GM12872 (cell line): ENCODE measurements around the gene SUPT3H.

Experiments used
- CTCF ChIP-seq: IDR thresholded peaks from 3 replicates; pipeline ENCODE4 v1.5.1; 2011; ENCODE audit warnings: low read depth, mild to moderate bottlenecking, low read length, moderate library complexity; ENCODE audit not compliant: insufficient read depth

Gene SUPT3H

GRCh38 chr6:44828780-44829179 is 549.0 kb downstream of the SUPT3H start:
- no peak for TF ChIP-seq CTCF

DNA sequence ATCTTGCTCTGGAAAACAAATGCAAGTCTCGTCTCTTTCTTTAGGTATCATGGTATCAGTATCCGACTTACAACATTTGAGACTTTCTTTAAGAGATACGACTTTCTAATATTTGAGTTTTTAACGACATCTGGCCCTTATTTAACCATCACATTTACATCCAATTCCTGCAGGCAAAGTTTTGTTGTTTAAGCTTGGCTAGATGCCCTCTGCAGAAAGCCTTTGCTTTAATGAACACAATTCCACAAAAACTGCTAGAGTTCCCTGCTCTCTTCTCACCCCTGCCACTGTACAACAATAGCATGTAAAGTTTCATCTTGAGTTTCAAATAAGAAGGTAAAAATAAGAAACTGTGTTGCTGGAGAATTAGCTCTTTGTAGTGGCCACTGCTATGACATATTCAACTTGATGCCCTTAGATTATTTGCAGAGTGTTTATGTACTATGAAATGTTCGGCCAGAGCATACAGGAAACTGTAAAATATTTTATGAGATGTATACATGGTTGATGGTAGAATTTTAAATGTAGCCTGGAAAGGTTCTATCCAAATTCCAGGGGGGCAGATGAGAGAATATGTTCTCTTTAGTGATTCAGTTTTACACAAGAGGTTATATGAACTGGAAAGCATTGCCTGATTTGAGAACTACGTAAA is 551.6 kb downstream of the SUPT3H start:
- no peak for TF ChIP-seq CTCF

DNA sequence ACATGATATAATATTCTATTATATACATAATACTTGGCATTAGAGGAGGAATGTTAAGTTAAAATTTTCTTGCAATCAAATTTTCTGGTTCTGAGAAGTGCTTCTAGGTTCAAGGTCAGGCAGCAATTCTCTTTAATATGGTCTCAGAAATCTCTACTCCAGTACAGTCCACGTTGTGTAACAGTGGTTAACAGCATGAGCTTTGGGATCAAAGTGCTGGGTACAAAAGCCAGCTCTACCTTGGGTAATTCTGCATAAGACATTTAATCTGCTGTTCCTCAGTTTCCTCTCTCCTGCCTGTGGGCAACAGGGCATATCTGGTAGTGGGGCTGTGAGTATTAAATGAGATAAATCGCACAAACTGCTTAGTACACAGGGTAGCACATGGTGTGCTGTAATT is 552.5 kb downstream of the SUPT3H start:
- TF ChIP-seq CTCF: no peak

GRCh38 chr6:44824567-44824966 is 553.2 kb downstream of the SUPT3H start:
- no peak for TF ChIP-seq CTCF

- TF ChIP-seq CTCF: no peak
These were observed 557.0 kb downstream of the SUPT3H start for GRCh38 chr6:44820759-44821158.

- no peak for TF ChIP-seq CTCF
These were observed 557.4 kb downstream of the SUPT3H start for GRCh38 chr6:44820321-44820720.

- TF ChIP-seq CTCF: no peak
These were observed 566.3 kb downstream of the SUPT3H start for GRCh38 chr6:44811456-44811855.
